Activated naive CD4-positive, alpha-beta T cell treated with anti-CD3 and anti-CD28 coated beads, Interleukin-2, amount 10 ng/mL, durations not matched to agents 7 days and 5 days (primary cell): ENCODE measurements around the gene PSTK.

Experiments
- CTCF ChIA-PET: fragments of 350-600 bp; sonication (Branson Sonifier 250); formaldehyde crosslinking; loops from one replicate; lab custom pipeline; 2021; ENCODE audit warnings: antibody characterized with exemption; lab: Charles Lee
- DNase-seq: peaks from one replicate; pipeline ENCODE4 v3.0.0-alpha.2; 2020
- H3K27ac Mint-ChIP-seq: one replicate; pipeline ENCODE4 v1.8.0; 2021; ENCODE audit warnings: mild to moderate bottlenecking, moderate library complexity, mixed read lengths
- H3K27me3 Mint-ChIP-seq: one replicate; pipeline ENCODE4 v1.8.0; 2021; ENCODE audit warnings: mild to moderate bottlenecking, mixed read lengths
- H3K36me3 Mint-ChIP-seq: one replicate; pipeline ENCODE4 v1.8.0; 2021; ENCODE audit warnings: mixed read lengths
- H3K4me1 Mint-ChIP-seq: one replicate; pipeline ENCODE4 v1.8.0; 2021; ENCODE audit warnings: mixed read lengths
- H3K4me3 Mint-ChIP-seq: one replicate; pipeline ENCODE4 v1.8.0; 2021; ENCODE audit warnings: mild to moderate bottlenecking, moderate library complexity, mixed read lengths
- H3K9me3 Mint-ChIP-seq: one replicate; pipeline ENCODE4 v1.8.0; 2021; ENCODE audit warnings: mixed read lengths

PSTK gene

GRCh38 chr10:122974543-122975064 is 5.6 kb upstream of the PSTK start:
- Mint-ChIP-seq H3K27me3 (peaks cover 23% of the 10 kb centered on the region), H3K4me1 (no peaks in the 10 kb centered on the region), H3K36me3 (no peaks in the 10 kb centered on the region), H3K27ac (no peak overlapping the region), H3K9me3 (no peaks in the 10 kb centered on the region), H3K4me3 (no peak overlapping the region)
- no peak for DNase-seq
- CTCF ChIA-PET = no interaction called here

GRCh38 chr10:122981066-122981464 is 864 bp downstream of the PSTK start:
- Mint-ChIP-seq H3K36me3 (no peaks in the 10 kb centered on the region), H3K9me3 (no peaks in the 10 kb centered on the region), H3K4me1 (peaks cover 17% of the 10 kb centered on the region), H3K4me3 (peak overlapping the region; percentile 84), H3K27me3 (peaks cover 4% of the 10 kb centered on the region), H3K27ac (peak overlapping the region; percentile 97)
- CTCF ChIA-PET = interaction anchor here (1.0 to 2.4 kb wide), 4 partner anchors 9 to 153 kb away, joined by 3 to 9 read pairs (median 6); partner anchors contain the start of gene IKZF5
- DNase-seq = no peak

- no peak for DNase-seq
- Mint-ChIP-seq H3K36me3 (peaks cover 2% of the 10 kb centered on the region), H3K9me3 (no peaks in the 10 kb centered on the region), H3K4me1 (peaks cover 17% of the 10 kb centered on the region), H3K27me3 (peaks cover 4% of the 10 kb centered on the region), H3K4me3 (no peak overlapping the region), H3K27ac (no peak overlapping the region)
- CTCF ChIA-PET = no interaction called here
These were observed 3.7 kb downstream of the PSTK start for GRCh38 chr10:122983898-122984297.

- DNase-seq = no peak
- peaks cover 17% of the 10 kb centered on the region for H3K4me1 Mint-ChIP-seq
- CTCF ChIA-PET = no interaction called here
- peaks cover 4% of the 10 kb centered on the region for H3K27me3 Mint-ChIP-seq
- peaks cover 2% of the 10 kb centered on the region for H3K36me3 Mint-ChIP-seq
- H3K9me3 Mint-ChIP-seq = no peaks in the 10 kb centered on the region
- H3K4me3 Mint-ChIP-seq = no peak overlapping the region
- no peak overlapping the region for H3K27ac Mint-ChIP-seq
These were observed 4.5 kb downstream of the PSTK start for GRCh38 chr10:122984708-122985107.

- CTCF ChIA-PET = no interaction called here
- peaks cover 5% of the 10 kb centered on the region for H3K36me3 Mint-ChIP-seq
- no peak overlapping the region for H3K4me3 Mint-ChIP-seq
- DNase-seq = no peak
- no peaks in the 10 kb centered on the region for H3K9me3 Mint-ChIP-seq
- H3K27me3 Mint-ChIP-seq = no peaks in the 10 kb centered on the region
- peaks cover 2% of the 10 kb centered on the region for H3K4me1 Mint-ChIP-seq
- H3K27ac Mint-ChIP-seq = no peak overlapping the region
These were observed 6.1 kb downstream of the PSTK start for GRCh38 chr10:122986335-122986734.

GRCh38 chr10:122988501-122988900 is 8.3 kb downstream of the PSTK start:
- Mint-ChIP-seq H3K9me3 (no peaks in the 10 kb centered on the region), H3K36me3 (peaks cover 10% of the 10 kb centered on the region), H3K4me3 (no peak overlapping the region), H3K27ac (no peak overlapping the region), H3K27me3 (no peaks in the 10 kb centered on the region), H3K4me1 (no peaks in the 10 kb centered on the region)
- CTCF ChIA-PET = no interaction called here
- DNase-seq = no peak

GRCh38 chr10:122990278-122990677 is 10.1 kb downstream of the PSTK start:
- no peaks in the 10 kb centered on the region for H3K4me1 Mint-ChIP-seq
- peaks cover 18% of the 10 kb centered on the region for H3K36me3 Mint-ChIP-seq
- H3K9me3 Mint-ChIP-seq = no peaks in the 10 kb centered on the region
- no peak overlapping the region for H3K27ac Mint-ChIP-seq
- no peak for DNase-seq
- CTCF ChIA-PET = interaction anchor here (1.4 kb wide), 1 partner anchor 9 kb away, joined by 9 read pairs; no protein-coding TSS in a partner anchor
- no peaks in the 10 kb centered on the region for H3K27me3 Mint-ChIP-seq
- H3K4me3 Mint-ChIP-seq = no peak overlapping the region

GRCh38 chr10:122992031-122992585 is 11.9 kb downstream of the PSTK start:
- H3K27me3 Mint-ChIP-seq = no peaks in the 10 kb centered on the region
- CTCF ChIA-PET = no interaction called here
- no peak for DNase-seq
- H3K4me1 Mint-ChIP-seq = no peaks in the 10 kb centered on the region
- no peaks in the 10 kb centered on the region for H3K9me3 Mint-ChIP-seq
- no peak overlapping the region for H3K4me3 Mint-ChIP-seq
- H3K27ac Mint-ChIP-seq = no peak overlapping the region
- peaks cover 26% of the 10 kb centered on the region for H3K36me3 Mint-ChIP-seq

GRCh38 chr10:122993797-122994336 is 13.7 kb downstream of the PSTK start:
- no peak for DNase-seq
- CTCF ChIA-PET = no interaction called here
- no peaks in the 10 kb centered on the region for H3K9me3 Mint-ChIP-seq
- no peak overlapping the region for H3K4me3 Mint-ChIP-seq
- H3K27ac Mint-ChIP-seq = no peak overlapping the region
- H3K36me3 Mint-ChIP-seq = peaks cover 26% of the 10 kb centered on the region
- H3K4me1 Mint-ChIP-seq = no peaks in the 10 kb centered on the region
- H3K27me3 Mint-ChIP-seq = no peaks in the 10 kb centered on the region

- H3K4me1 Mint-ChIP-seq = peaks cover 4% of the 10 kb centered on the region
- H3K4me3 Mint-ChIP-seq = no peak overlapping the region
- CTCF ChIA-PET = no interaction called here
- DNase-seq = no peak
- H3K27ac Mint-ChIP-seq = no peak overlapping the region
- no peaks in the 10 kb centered on the region for H3K27me3 Mint-ChIP-seq
- H3K9me3 Mint-ChIP-seq = no peaks in the 10 kb centered on the region
- H3K36me3 Mint-ChIP-seq = peaks cover 28% of the 10 kb centered on the region
These were observed 15.7 kb downstream of the PSTK start for GRCh38 chr10:122995936-122996335.

GRCh38 chr10:122997864-122998263 is 17.7 kb downstream of the PSTK start:
- peaks cover 28% of the 10 kb centered on the region for H3K36me3 Mint-ChIP-seq
- H3K27me3 Mint-ChIP-seq = no peaks in the 10 kb centered on the region
- no peak for DNase-seq
- H3K4me1 Mint-ChIP-seq = peaks cover 4% of the 10 kb centered on the region
- H3K27ac Mint-ChIP-seq = no peak overlapping the region
- H3K9me3 Mint-ChIP-seq = no peaks in the 10 kb centered on the region
- CTCF ChIA-PET = interaction anchor here (1.1 to 1.3 kb wide), 2 partner anchors 10 to 13 kb away, joined by 3 read pairs; no protein-coding TSS in a partner anchor
- no peak overlapping the region for H3K4me3 Mint-ChIP-seq

- CTCF ChIA-PET = interaction anchor here (1.1 kb wide), 1 partner anchor 12 kb away, joined by 3 read pairs; no protein-coding TSS in a partner anchor
- Mint-ChIP-seq H3K36me3 (peaks cover 26% of the 10 kb centered on the region), H3K4me1 (peaks cover 4% of the 10 kb centered on the region), H3K9me3 (no peaks in the 10 kb centered on the region), H3K27me3 (no peaks in the 10 kb centered on the region), H3K27ac (no peak overlapping the region), H3K4me3 (no peak overlapping the region)
- no peak for DNase-seq
These were observed 18.2 kb downstream of the PSTK start for GRCh38 chr10:122998360-122998917.

GRCh38 chr10:122998934-122999333 is 18.7 kb downstream of the PSTK start:
- Mint-ChIP-seq H3K9me3 (no peaks in the 10 kb centered on the region), H3K27ac (no peak overlapping the region), H3K4me1 (peaks cover 4% of the 10 kb centered on the region), H3K4me3 (no peak overlapping the region), H3K36me3 (peaks cover 24% of the 10 kb centered on the region), H3K27me3 (no peaks in the 10 kb centered on the region)
- CTCF ChIA-PET = interaction anchor here (1.4 kb wide), 1 partner anchor 9 kb away, joined by 3 read pairs; no protein-coding TSS in a partner anchor
- DNase-seq = no peak

GRCh38 chr10:122999347-122999746 is 19.1 kb downstream of the PSTK start:
- Mint-ChIP-seq H3K4me3 (no peak overlapping the region), H3K4me1 (peaks cover 4% of the 10 kb centered on the region), H3K27ac (no peak overlapping the region), H3K27me3 (no peaks in the 10 kb centered on the region), H3K36me3 (peaks cover 20% of the 10 kb centered on the region), H3K9me3 (no peaks in the 10 kb centered on the region)
- DNase-seq = no peak
- CTCF ChIA-PET = interaction anchor here (1.4 kb wide), 1 partner anchor 8 kb away, joined by 3 read pairs; no protein-coding TSS in a partner anchor
